ENCODE measurements around the gene EFHC1. TPM values are rescaled to one million over a fixed set of nuclear protein-coding genes. Genes with fewer than 3 reads are reported as not detected.
"Not testable (repeated sequence)": the region's sequence is repeated elsewhere in the genome, so short reads cannot be mapped to it uniquely, and the experiment has no call there.

EFHC1 gene
- total RNA-seq, 1 donor from 2014 or later: 9.6 TPM

DNA sequence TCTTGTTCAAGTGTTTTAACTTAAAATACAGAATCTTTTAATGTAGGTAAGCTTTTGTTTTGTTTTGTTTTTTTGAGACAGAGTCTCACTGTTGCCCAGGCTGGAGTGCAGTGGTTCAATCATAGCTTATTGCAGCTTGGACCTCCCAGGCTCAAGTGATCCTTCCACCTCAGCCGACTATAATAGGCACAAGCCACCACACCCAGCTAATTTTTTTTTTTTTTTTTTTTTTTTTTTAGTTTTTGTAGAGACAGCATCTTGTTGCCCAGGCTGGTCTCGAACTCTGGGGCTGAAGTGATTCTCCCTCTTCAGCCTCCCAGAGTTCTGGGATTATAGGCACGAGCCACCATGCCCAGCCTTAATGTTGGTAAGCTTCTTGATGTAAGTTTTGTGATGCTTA lies 3.3 kb downstream of the EFHC1 start:
- no peak for DNase-seq (ENCODE audit: low spot score)
- TF ChIP-seq, protein P1, sequence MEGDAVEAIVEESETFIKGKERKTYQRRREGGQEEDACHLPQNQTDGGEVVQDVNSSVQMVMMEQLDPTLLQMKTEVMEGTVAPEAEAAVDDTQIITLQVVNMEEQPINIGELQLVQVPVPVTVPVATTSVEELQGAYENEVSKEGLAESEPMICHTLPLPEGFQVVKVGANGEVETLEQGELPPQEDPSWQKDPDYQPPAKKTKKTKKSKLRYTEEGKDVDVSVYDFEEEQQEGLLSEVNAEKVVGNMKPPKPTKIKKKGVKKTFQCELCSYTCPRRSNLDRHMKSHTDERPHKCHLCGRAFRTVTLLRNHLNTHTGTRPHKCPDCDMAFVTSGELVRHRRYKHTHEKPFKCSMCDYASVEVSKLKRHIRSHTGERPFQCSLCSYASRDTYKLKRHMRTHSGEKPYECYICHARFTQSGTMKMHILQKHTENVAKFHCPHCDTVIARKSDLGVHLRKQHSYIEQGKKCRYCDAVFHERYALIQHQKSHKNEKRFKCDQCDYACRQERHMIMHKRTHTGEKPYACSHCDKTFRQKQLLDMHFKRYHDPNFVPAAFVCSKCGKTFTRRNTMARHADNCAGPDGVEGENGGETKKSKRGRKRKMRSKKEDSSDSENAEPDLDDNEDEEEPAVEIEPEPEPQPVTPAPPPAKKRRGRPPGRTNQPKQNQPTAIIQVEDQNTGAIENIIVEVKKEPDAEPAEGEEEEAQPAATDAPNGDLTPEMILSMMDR (IDR thresholded peaks at IDR 0.05): no peak
- H3K9me3 Mint-ChIP-seq (ENCODE audit: low read depth): no peaks in the 10 kb centered on the region
- H3K27ac Mint-ChIP-seq (ENCODE audit: unreplicated experiment): peak overlapping the region; percentile 87
- peaks cover 37% of the 10 kb centered on the region for H3K4me1 Mint-ChIP-seq (ENCODE audit: low read depth)
- no peak overlapping the region for H3K4me3 Mint-ChIP-seq (ENCODE audit: unreplicated experiment)
- no peaks in the 10 kb centered on the region for H3K36me3 Mint-ChIP-seq (ENCODE audit: low read depth)
- no peaks in the 10 kb centered on the region for H3K27me3 Mint-ChIP-seq (ENCODE audit: low read depth)

DNA sequence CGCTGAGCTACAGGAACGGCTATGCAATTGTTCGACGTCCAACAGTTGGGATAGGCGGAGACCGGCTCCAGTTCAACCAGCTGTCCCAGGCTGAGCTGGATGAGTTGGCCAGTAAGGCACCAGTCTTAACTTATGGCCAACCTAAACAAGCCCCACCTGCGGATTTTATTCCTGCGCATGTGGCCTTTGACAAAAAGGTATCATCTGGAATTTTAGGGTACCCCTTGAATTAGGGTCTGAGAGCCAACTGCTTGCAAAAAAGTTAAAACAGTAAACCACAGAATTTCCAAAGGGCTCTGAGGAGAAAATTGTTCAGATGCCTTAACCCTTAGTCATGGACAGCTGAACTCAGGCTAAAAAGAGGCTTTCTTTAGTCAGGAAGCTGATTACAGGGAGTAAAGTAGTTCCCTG lies 3.8 kb downstream of the EFHC1 start:
- peak overlapping the region; percentile 87 for H3K27ac Mint-ChIP-seq (ENCODE audit: unreplicated experiment)
- TF ChIP-seq, protein P1 (IDR thresholded peaks at IDR 0.05): no peak
- H3K9me3 Mint-ChIP-seq (ENCODE audit: low read depth): no peaks in the 10 kb centered on the region
- no peaks in the 10 kb centered on the region for H3K27me3 Mint-ChIP-seq (ENCODE audit: low read depth)
- no peak overlapping the region for H3K4me3 Mint-ChIP-seq (ENCODE audit: unreplicated experiment)
- H3K4me1 Mint-ChIP-seq (ENCODE audit: low read depth): peaks cover 33% of the 10 kb centered on the region
- H3K36me3 Mint-ChIP-seq (ENCODE audit: low read depth): peaks cover 1% of the 10 kb centered on the region
- no peak for DNase-seq (ENCODE audit: low spot score)

DNA sequence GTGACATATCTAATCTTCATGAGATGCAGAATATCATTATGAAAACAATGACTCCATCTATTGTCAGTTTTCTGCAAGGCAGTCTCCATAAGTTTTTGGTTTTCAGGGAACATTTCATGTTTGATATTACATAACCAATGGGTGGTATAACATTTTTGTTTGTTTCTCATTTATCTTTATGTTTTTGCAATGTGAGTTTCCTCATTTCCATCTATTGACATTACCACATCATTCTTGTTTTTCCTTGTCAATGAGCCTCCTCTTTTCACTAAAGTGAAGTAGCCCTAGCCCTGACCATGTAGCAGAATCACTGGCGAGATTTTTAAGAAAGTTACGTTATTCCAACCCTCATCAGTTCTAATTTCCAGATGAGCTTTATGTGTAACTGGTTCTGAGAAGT lies 4.4 kb downstream of the EFHC1 start:
- H3K9me3 Mint-ChIP-seq (ENCODE audit: low read depth): peaks cover 2% of the 10 kb centered on the region
- TF ChIP-seq, protein P1 (IDR thresholded peaks at IDR 0.05): peak; percentile 61
- H3K4me3 Mint-ChIP-seq (ENCODE audit: unreplicated experiment): peak overlapping the region; percentile 14
- peak overlapping the region; percentile 81 for H3K27ac Mint-ChIP-seq (ENCODE audit: unreplicated experiment)
- no peaks in the 10 kb centered on the region for H3K27me3 Mint-ChIP-seq (ENCODE audit: low read depth)
- peaks cover 28% of the 10 kb centered on the region for H3K4me1 Mint-ChIP-seq (ENCODE audit: low read depth)
- DNase-seq (ENCODE audit: low spot score): no peak
- H3K36me3 Mint-ChIP-seq (ENCODE audit: low read depth): peaks cover 3% of the 10 kb centered on the region

DNA sequence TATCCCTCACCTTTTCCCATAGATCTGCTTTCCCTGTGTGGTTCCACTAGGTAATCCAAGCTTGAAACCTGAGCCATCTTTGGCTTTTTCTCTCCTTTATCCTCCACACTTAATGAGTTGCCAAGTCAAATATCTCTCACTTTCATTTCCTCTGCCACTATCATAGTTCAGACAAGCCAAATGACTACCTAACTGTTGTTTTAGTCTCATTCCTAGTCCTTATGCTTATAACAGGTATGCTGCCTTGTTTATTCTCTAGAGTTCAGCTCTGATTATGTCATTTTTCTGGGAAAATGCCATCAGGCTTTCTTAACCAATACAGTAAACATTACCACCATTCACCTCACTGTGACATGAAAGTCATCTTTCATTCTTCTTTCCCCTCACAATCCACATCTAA lies 6.5 kb downstream of the EFHC1 start:
- DNase-seq (ENCODE audit: low spot score): no peak
- no peak overlapping the region for H3K4me3 Mint-ChIP-seq (ENCODE audit: unreplicated experiment)
- peaks cover 9% of the 10 kb centered on the region for H3K36me3 Mint-ChIP-seq (ENCODE audit: low read depth)
- TF ChIP-seq, protein P1 (IDR thresholded peaks at IDR 0.05): no peak
- H3K9me3 Mint-ChIP-seq (ENCODE audit: low read depth): peaks cover 5% of the 10 kb centered on the region
- peaks cover 25% of the 10 kb centered on the region for H3K4me1 Mint-ChIP-seq (ENCODE audit: low read depth)
- no peaks in the 10 kb centered on the region for H3K27me3 Mint-ChIP-seq (ENCODE audit: low read depth)
- no peak overlapping the region for H3K27ac Mint-ChIP-seq (ENCODE audit: unreplicated experiment)

DNA sequence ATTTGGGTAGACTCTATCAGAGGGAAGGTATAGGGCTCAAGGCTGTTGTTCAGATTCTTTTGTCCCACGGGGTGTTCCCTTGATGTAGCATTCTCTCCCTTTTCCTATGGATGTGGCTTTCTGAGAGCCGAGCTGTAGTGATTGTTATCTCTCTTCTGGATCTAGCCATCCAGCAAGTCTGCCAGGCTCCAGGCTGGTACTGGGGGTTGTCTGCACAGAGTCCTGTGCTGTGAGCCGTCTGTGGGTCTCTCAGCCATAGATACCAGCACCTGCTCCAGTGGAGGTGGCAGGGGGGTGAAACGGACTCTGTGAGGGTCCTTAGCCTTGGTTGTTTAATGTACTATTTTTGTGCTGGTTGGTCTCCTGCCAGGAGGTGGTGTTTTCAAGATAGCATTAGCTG lies 13.2 kb downstream of the EFHC1 start:
- H3K4me3 Mint-ChIP-seq (ENCODE audit: unreplicated experiment); H3K9me3 Mint-ChIP-seq (ENCODE audit: low read depth); DNase-seq (ENCODE audit: low spot score); H3K4me1 Mint-ChIP-seq (ENCODE audit: low read depth); H3K27me3 Mint-ChIP-seq (ENCODE audit: low read depth); H3K27ac Mint-ChIP-seq (ENCODE audit: unreplicated experiment): not testable (repeated sequence)
- H3K36me3 Mint-ChIP-seq (ENCODE audit: low read depth): peaks cover 14% of the 10 kb centered on the region

DNA sequence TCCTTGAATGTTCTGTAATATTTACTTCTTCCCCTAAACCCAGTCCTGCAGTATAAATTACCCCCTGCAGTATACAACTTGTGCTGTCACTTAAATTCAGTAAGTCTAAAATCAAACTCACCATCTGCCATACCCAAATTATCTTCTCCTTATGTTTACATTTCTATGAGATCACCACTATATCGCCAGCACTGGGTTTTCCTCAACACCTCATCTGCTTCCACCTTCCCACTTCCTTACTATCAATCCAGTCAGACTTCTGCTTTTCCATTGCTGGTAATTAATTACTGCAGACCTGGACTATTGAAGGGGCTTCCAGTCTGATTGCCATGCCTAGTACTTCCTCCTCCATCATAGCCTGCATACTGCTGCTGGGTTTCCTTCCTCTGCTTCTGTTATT lies 15.2 kb downstream of the EFHC1 start:
- no peaks in the 10 kb centered on the region for H3K9me3 Mint-ChIP-seq (ENCODE audit: low read depth)
- no peaks in the 10 kb centered on the region for H3K27me3 Mint-ChIP-seq (ENCODE audit: low read depth)
- H3K4me3 Mint-ChIP-seq (ENCODE audit: unreplicated experiment): no peak overlapping the region
- DNase-seq (ENCODE audit: low spot score): no peak
- H3K4me1 Mint-ChIP-seq (ENCODE audit: low read depth): no peaks in the 10 kb centered on the region
- TF ChIP-seq, protein P1 (IDR thresholded peaks at IDR 0.05): no peak
- H3K36me3 Mint-ChIP-seq (ENCODE audit: low read depth): peaks cover 8% of the 10 kb centered on the region
- H3K27ac Mint-ChIP-seq (ENCODE audit: unreplicated experiment): no peak overlapping the region
